Neural progenitor cell (in vitro differentiated cells): ENCODE data around the gene ELL.
A peak's percentile ranks its signal among the peaks of the same experiment; 100 is the strongest.

Experiments
- EZH2 ChIP-seq: fragments of 200-600 bp; sonication (generic); IDR thresholded peaks from 2 replicates; pipeline ENCODE4 v1.6.1; 2017; ENCODE audit warnings: antibody characterized with exemption, mild to moderate bottlenecking, moderate library complexity
- EZH2phosphoT487 ChIP-seq: fragments of 200-600 bp; sonication (generic); IDR thresholded peaks from 2 replicates; pipeline ENCODE4 v1.6.1; 2017; ENCODE audit warnings: antibody characterized with exemption
- TF ChIP-seq, protein P1 (sequence below): fragments of 200-600 bp; sonication (generic); IDR thresholded peaks from 2 replicates; pipeline ENCODE4 v1.5.1; 2017; ENCODE audit warnings: antibody characterized with exemption, mild to moderate bottlenecking

DNA sequence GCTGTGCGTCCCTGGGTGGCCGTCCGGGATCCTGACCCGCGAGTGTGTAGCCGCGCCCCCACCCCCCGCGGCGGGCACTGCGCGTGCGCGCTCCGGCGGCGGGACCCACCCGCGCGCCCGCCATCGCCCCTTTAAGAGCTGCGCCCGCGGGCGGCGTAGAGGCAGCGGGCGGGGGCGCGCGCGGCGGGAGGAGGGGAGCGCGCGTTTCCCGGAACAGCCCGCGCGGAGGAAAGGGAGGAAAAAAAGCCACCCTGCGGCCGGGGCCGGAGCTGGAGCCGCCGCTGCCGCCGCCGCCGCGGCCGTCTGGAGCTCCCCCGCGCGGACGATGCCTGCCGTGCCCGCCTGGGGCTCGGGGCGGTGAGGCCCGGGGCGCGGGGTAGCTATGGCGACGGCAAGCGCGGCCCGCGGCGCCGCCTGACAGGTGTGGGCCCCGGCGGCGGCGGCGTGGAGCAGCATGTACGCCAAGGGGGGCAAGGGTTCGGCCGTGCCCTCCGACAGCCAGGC, 102.6 kb downstream of the ELL start, which contains the start of gene SSBP4:
- TF ChIP-seq, protein P1, sequence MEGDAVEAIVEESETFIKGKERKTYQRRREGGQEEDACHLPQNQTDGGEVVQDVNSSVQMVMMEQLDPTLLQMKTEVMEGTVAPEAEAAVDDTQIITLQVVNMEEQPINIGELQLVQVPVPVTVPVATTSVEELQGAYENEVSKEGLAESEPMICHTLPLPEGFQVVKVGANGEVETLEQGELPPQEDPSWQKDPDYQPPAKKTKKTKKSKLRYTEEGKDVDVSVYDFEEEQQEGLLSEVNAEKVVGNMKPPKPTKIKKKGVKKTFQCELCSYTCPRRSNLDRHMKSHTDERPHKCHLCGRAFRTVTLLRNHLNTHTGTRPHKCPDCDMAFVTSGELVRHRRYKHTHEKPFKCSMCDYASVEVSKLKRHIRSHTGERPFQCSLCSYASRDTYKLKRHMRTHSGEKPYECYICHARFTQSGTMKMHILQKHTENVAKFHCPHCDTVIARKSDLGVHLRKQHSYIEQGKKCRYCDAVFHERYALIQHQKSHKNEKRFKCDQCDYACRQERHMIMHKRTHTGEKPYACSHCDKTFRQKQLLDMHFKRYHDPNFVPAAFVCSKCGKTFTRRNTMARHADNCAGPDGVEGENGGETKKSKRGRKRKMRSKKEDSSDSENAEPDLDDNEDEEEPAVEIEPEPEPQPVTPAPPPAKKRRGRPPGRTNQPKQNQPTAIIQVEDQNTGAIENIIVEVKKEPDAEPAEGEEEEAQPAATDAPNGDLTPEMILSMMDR = peak; percentile 53
- TF ChIP-seq EZH2 = no peak
- TF ChIP-seq EZH2phosphoT487 = no peak
